A549 treated with AZD9567 at 1 μM for 4 hours (cell line): ENCODE results near the gene CHPF. TPM values are rescaled to one million over a fixed set of nuclear protein-coding genes. Genes with fewer than 3 reads are reported as not detected.

Experiments used
- total RNA-seq: library from RNA; stranded (reverse); fragments of 200-300 nt; extraction: Qiagen RNA extraction; gene quantifications from 5 replicates; pipeline ENCODE4 v1.2.3, GENCODE V29; 2022; ENCODE audit not compliant: insufficient read depth

The CHPF gene, protein sequence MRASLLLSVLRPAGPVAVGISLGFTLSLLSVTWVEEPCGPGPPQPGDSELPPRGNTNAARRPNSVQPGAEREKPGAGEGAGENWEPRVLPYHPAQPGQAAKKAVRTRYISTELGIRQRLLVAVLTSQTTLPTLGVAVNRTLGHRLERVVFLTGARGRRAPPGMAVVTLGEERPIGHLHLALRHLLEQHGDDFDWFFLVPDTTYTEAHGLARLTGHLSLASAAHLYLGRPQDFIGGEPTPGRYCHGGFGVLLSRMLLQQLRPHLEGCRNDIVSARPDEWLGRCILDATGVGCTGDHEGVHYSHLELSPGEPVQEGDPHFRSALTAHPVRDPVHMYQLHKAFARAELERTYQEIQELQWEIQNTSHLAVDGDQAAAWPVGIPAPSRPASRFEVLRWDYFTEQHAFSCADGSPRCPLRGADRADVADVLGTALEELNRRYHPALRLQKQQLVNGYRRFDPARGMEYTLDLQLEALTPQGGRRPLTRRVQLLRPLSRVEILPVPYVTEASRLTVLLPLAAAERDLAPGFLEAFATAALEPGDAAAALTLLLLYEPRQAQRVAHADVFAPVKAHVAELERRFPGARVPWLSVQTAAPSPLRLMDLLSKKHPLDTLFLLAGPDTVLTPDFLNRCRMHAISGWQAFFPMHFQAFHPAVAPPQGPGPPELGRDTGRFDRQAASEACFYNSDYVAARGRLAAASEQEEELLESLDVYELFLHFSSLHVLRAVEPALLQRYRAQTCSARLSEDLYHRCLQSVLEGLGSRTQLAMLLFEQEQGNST
- total RNA-seq, result 15.1 to 34.7 TPM (median 33.5 TPM) in 5 replicates

DNA sequence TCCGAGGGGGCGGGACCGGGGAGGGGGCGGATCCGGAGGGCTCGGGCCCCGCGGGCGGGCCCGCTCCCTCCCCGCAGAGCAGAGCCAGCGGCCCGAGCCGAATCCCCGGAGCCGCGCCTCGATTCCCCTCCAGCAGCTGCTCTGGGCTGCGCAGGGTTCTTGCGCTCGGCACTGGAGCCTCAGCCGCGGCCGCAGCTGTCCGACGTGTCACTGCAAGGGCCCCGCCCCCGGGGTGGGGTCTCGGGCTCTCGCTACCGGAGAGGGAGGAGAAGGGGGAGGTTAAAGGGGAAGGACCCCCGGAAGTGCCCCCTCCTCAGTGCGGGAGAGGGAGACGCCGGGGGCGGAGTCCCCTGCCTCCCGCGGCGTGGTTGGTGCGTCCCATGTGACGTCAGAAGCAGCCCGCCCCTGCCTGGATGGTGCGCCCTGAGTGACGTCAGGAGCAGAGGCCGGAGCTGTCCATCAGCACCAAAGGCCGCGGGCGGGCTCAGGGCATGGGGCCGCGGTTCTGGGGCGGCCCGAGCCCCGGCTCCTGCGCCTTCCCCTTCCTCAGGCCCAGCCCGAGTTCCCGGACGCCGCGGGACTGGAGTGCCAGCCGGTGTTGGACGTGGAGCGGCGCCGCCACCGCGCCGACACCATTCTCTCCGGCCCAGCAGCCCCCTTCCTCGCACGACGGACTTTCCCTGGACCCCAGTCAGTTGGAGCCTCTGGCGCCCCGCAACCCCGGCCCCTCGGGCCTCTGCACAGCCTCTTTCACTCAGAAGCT, at the start of gene CHPF, which contains the start of gene TMEM198:
CHPF (minus strand) TSS at position 214 of the 763 bp plus-strand sequence. CDS start 271 bp downstream, outside the sequence.
TMEM198 (plus strand) TSS at position 433 of the 763 bp plus-strand sequence. CDS start 700 bp downstream, outside the sequence.

DNA sequence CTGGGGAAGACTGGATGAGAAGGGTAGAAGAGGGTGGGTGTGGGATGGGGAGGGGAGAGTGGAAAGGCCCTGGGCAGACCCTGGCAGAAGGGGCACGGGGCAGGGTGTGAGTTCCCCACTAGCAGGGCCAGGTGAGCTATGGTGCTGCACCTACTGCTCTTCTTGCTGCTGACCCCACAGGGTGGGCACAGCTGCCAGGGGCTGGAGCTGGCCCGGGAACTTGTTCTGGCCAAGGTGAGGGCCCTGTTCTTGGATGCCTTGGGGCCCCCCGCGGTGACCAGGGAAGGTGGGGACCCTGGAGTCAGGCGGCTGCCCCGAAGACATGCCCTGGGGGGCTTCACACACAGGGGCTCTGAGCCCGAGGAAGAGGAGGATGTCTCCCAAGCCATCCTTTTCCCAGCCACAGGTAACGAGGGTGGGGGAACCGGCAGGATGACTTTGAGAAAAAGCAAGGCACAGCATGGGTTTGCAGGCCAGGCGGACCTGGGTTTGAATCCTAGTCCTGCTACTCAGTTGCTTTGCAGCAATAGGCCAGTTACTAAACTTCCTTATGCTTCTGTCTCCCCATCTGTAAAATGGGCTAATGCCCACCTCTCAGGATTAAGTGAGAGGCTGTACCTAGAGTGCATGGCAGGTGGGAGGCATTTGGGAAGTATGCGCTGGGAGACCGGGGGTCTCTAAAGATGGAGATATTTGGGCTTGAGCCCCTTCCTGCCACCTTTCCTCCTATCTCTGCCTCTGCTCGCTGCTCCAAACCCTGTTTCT, 28.8 kb upstream of the CHPF start, which contains the start of gene INHA:
INHA (plus strand) TSS at position 74 of the 765 bp plus-strand sequence; CDS start at position 139, 65 bp downstream.

GRCh38 chr2:219571311-219572236, 28.0 kb upstream of the CHPF start, which contains the start of gene OBSL1:
OBSL1 (minus strand) TSS chr2:219571539; CDS start chr2:219571232, 307 bp downstream.

GRCh38 chr2:219514196-219514761, 29.3 kb downstream of the CHPF start, which contains the start of gene ASIC4:
ASIC4 (plus strand) TSS chr2:219514482; CDS start chr2:219514725, 243 bp downstream.

GRCh38 chr2:219498280-219499057, 45.1 kb downstream of the CHPF start, which contains the start of gene GMPPA:
GMPPA (plus strand) TSS chr2:219498891; CDS start chr2:219499976, 1,085 bp downstream.

Other genes starting within 250 kb of the CHPF start
- 0.92 to 1.8 TPM (median 1.1 TPM) in 4 of 5 replicates, not detected in the other for gene PTPRN, start 234.4 kb downstream of the CHPF start, total RNA-seq
- gene RESP18, start 211.1 kb downstream of the CHPF start, total RNA-seq, result not detected in 5 replicates
- gene DNPEP, start 155.9 kb downstream of the CHPF start, total RNA-seq, result 62.7 to 99.5 TPM (median 71.7 TPM) in 5 replicates
- gene DES, start 125.4 kb downstream of the CHPF start, total RNA-seq, result 0.03 to 0.27 TPM (median 0.15 TPM) in 3 of 5 replicates, not detected in the others
- gene SPEG, start 109.0 kb downstream of the CHPF start, total RNA-seq, result 4.7 to 7.8 TPM (median 6.5 TPM) in 5 replicates
- gene GMPPA, start 44.9 kb downstream of the CHPF start, total RNA-seq, result 35.4 to 38.9 TPM (median 36.8 TPM) in 5 replicates
- gene ASIC4, start 29.3 kb downstream of the CHPF start, total RNA-seq, result 0.02 to 0.09 TPM (median 0.06 TPM) in 4 of 5 replicates, not detected in the other
- 0.89 to 1.1 TPM (median 0.99 TPM) in 5 replicates for gene TMEM198, start 219 bp upstream of the CHPF start, total RNA-seq
- gene OBSL1, start 27.7 kb upstream of the CHPF start, total RNA-seq, result 20.4 to 24.8 TPM (median 21.2 TPM) in 5 replicates
- gene INHA, start 28.5 kb upstream of the CHPF start, total RNA-seq, result 0.37 to 0.62 TPM (median 0.54 TPM) in 4 of 5 replicates, not detected in the other
- 14.7 to 18.3 TPM (median 16.9 TPM) in 5 replicates for gene STK11IP, start 54.0 kb upstream of the CHPF start, total RNA-seq
- gene SLC4A3, start 83.8 kb upstream of the CHPF start, total RNA-seq, result 1.7 to 3.6 TPM (median 3.0 TPM) in 5 replicates